Measurements from ENCODE around the gene PPIB. TPM values are rescaled to one million over a fixed set of nuclear protein-coding genes. Genes with fewer than 3 reads are reported as not detected.

PPIB gene
- total RNA-seq, 4 donors from 2014 or later, result 309 to 914 (median 465) TPM

DNA sequence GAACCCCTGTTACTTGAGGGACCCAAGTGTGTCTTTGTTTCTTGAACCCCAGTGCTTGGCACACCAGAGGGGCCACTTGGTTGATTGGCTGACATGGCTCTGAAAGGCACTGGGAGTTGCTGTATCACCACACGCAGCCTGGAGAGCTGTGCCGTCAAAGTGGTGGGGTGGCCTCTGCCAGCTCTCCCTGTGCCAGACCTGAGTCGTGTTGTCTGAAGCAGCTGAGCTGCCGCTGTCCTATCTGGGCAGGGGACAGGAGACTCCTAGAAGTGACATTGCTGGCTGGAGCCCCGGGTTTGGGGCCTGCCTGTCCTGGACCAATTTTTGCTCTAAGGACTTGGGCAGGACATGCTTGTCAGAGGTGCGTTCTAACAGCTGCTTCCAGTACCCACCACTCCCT is 16.8 kb downstream of the PPIB start:
- intact Hi-C loops (cut with DNase I; ENCODE audit: low total_unique reads), result no loop called here
- Histone ChIP-seq H3K36me3 (no peaks in the 10 kb centered on the region), H3K4me1 (no peaks in the 10 kb centered on the region), H3K27ac (no peak overlapping the region), H3K4me3 (no peak overlapping the region), H3K27me3 (peaks cover 0 to under 1% of the 10 kb centered on the region in 2 donors), H3K9me3 (no peaks in the 10 kb centered on the region)
- TF ChIP-seq, protein P1, sequence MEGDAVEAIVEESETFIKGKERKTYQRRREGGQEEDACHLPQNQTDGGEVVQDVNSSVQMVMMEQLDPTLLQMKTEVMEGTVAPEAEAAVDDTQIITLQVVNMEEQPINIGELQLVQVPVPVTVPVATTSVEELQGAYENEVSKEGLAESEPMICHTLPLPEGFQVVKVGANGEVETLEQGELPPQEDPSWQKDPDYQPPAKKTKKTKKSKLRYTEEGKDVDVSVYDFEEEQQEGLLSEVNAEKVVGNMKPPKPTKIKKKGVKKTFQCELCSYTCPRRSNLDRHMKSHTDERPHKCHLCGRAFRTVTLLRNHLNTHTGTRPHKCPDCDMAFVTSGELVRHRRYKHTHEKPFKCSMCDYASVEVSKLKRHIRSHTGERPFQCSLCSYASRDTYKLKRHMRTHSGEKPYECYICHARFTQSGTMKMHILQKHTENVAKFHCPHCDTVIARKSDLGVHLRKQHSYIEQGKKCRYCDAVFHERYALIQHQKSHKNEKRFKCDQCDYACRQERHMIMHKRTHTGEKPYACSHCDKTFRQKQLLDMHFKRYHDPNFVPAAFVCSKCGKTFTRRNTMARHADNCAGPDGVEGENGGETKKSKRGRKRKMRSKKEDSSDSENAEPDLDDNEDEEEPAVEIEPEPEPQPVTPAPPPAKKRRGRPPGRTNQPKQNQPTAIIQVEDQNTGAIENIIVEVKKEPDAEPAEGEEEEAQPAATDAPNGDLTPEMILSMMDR (IDR thresholded peaks at IDR 0.05), result no peak
- no peak for TF ChIP-seq POLR2A (IDR thresholded peaks at IDR 0.05)
- DNase-seq, result no peak

DNA sequence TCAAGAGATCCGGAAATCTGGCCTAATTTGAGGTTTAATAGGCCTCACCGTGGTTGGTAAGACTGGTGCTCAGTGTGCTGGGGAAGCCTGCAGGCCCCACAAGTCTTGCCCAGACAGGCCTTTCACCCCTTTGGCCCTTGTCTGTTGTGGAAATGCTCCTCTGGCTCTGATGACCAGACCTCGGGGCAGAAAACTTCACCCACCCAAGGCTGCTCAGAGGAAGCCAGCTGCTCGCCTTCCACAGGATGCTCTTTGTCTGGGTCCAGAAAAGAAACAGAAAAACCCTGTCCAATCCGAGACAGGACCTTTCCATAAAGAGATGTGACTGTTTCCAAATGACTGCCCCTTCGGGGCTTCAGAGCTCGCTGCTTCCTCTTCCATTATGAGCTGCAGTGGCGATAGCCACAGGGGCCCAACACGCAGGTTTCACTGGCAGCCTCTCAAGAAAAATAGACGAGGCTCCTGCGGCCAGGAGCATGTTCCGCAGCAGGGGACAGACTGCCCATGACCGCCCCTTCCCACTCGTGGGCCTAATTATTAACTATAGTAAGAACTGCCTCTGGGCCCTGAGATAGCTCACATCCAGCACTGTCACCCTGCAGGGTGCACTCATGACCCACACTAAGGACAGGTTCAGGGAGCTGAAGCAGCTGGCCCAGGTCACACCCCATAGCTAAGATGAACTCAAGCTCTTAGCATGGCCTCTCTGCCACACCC is 18.1 kb downstream of the PPIB start:
- no peaks in the 10 kb centered on the region for H3K27me3 ChIP-seq
- H3K27ac ChIP-seq, result no peak overlapping the region
- no peak for TF ChIP-seq POLR2A (IDR thresholded peaks at IDR 0.05)
- TF ChIP-seq, protein P1 (IDR thresholded peaks at IDR 0.05), result no peak
- H3K4me1 ChIP-seq, result no peaks in the 10 kb centered on the region
- no peak for DNase-seq
- no peak overlapping the region for H3K4me3 ChIP-seq
- H3K9me3 ChIP-seq, result no peaks in the 10 kb centered on the region
- no peaks in the 10 kb centered on the region for H3K36me3 ChIP-seq
- intact Hi-C loops (cut with DNase I; ENCODE audit: low total_unique reads), result no loop called here

DNA sequence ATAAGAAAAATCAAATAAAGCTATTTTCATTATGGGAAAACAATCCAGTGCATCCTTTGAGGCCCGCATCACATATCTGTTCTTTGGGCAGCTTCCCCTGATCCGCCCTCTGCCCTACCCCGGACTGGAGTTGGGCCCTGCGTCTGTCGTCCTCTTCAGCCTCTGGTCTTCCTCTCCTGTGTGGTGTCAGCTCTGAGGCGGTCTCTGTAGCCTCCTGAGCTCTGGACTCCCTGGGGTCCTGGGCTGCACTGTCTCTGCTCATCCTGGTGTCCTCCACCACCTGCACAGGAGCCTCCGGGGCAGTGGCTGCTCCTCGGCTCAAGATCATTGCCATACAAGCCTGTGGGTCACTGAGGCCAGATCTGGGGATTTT is 18.6 kb downstream of the PPIB start:
- intact Hi-C loops (cut with DNase I; ENCODE audit: low total_unique reads), result no loop called here
- Histone ChIP-seq H3K4me1 (no peaks in the 10 kb centered on the region), H3K9me3 (no peaks in the 10 kb centered on the region), H3K36me3 (no peaks in the 10 kb centered on the region), H3K27me3 (no peaks in the 10 kb centered on the region), H3K4me3 (no peak overlapping the region), H3K27ac (no peak overlapping the region)
- TF ChIP-seq, protein P1 (IDR thresholded peaks at IDR 0.05), result no peak
- no peak for TF ChIP-seq POLR2A (IDR thresholded peaks at IDR 0.05)
- DNase-seq, result no peak

DNA sequence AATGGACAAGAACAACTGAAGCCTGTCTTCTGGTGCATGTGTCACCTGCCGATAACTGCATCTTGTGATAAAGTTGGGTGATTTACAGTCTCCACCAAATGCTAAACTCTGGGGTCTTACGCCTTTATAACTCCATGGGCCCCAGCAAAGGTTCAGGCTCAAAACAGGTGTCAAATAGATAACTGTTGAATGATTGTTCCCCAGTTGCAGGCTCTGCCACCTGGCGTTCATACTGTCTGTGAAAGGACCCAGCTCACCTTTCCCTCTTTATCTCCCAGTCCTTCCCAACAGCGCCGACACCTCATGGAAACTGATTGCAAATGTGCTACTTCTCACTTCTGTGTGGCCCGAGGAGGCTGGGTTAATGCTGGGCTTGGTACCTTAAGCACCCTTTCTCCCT is 19.5 kb downstream of the PPIB start:
- Histone ChIP-seq H3K9me3 (no peaks in the 10 kb centered on the region), H3K27ac (no peak overlapping the region), H3K4me1 (no peaks in the 10 kb centered on the region), H3K36me3 (no peaks in the 10 kb centered on the region), H3K4me3 (no peak overlapping the region), H3K27me3 (no peaks in the 10 kb centered on the region)
- intact Hi-C loops (cut with DNase I; ENCODE audit: low total_unique reads), result no loop called here
- TF ChIP-seq POLR2A (IDR thresholded peaks at IDR 0.05), result no peak
- TF ChIP-seq, protein P1 (IDR thresholded peaks at IDR 0.05), result no peak
- DNase-seq, result no peak

DNA sequence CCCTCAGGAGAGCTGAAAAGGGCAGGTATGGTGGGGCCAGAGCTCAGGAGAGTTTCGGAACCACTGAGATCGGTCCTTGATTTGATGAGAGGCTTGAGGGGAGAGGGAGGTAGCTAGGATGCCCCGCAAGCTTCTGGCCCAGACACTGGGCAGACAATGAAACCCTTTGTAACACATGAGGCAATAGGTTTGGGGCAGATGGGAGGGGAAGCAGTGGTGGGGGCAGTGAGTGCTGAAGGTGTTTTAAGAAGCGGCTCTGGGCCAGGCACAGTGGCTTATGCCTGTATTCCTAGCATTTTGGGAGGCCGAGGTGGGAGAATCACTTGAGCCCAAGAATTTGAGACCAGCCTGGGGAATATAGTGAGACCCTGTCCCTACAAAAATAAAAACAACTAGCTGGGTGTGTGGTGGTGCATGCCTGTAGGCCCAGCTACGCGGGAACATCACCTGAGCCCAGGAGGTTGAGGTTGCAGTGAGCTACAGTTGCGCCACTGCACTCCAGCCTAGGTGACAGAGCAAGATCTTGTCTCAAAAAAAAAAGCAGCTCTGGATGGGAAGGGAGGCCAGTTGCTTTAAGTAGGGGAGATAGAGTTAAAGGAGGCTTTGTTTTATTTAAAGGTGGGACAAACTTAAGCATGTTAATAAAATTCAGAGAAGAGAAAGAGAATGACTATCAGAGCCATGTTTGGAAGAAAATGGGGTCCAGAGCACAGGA is 20.9 kb downstream of the PPIB start:
- Histone ChIP-seq H3K36me3 (no peaks in the 10 kb centered on the region), H3K9me3 (no peaks in the 10 kb centered on the region), H3K27me3 (no peaks in the 10 kb centered on the region), H3K4me3 (no peak overlapping the region), H3K4me1 (no peaks in the 10 kb centered on the region), H3K27ac (no peak overlapping the region)
- DNase-seq, result no peak
- intact Hi-C loops (cut with DNase I; ENCODE audit: low total_unique reads), result no loop called here
- TF ChIP-seq, protein P1 (IDR thresholded peaks at IDR 0.05), result no peak
- no peak for TF ChIP-seq POLR2A (IDR thresholded peaks at IDR 0.05)

Data from uterus (tissue), 4 donors.